GM12874 (cell line): Measurements from ENCODE around the gene IGF1R.

Experiments used
- TF ChIP-seq, protein P1 (sequence below): IDR thresholded peaks from 2 replicates; pipeline ENCODE4 v1.5.1; 2011; ENCODE audit warnings: low read depth, mild to moderate bottlenecking, control low read depth, low read length, moderate library complexity; ENCODE audit not compliant: insufficient read depth

The IGF1R gene

GRCh38 chr15:98657721-98658120, 9.4 kb downstream of the IGF1R start:
- TF ChIP-seq, protein P1, sequence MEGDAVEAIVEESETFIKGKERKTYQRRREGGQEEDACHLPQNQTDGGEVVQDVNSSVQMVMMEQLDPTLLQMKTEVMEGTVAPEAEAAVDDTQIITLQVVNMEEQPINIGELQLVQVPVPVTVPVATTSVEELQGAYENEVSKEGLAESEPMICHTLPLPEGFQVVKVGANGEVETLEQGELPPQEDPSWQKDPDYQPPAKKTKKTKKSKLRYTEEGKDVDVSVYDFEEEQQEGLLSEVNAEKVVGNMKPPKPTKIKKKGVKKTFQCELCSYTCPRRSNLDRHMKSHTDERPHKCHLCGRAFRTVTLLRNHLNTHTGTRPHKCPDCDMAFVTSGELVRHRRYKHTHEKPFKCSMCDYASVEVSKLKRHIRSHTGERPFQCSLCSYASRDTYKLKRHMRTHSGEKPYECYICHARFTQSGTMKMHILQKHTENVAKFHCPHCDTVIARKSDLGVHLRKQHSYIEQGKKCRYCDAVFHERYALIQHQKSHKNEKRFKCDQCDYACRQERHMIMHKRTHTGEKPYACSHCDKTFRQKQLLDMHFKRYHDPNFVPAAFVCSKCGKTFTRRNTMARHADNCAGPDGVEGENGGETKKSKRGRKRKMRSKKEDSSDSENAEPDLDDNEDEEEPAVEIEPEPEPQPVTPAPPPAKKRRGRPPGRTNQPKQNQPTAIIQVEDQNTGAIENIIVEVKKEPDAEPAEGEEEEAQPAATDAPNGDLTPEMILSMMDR = no peak

DNA sequence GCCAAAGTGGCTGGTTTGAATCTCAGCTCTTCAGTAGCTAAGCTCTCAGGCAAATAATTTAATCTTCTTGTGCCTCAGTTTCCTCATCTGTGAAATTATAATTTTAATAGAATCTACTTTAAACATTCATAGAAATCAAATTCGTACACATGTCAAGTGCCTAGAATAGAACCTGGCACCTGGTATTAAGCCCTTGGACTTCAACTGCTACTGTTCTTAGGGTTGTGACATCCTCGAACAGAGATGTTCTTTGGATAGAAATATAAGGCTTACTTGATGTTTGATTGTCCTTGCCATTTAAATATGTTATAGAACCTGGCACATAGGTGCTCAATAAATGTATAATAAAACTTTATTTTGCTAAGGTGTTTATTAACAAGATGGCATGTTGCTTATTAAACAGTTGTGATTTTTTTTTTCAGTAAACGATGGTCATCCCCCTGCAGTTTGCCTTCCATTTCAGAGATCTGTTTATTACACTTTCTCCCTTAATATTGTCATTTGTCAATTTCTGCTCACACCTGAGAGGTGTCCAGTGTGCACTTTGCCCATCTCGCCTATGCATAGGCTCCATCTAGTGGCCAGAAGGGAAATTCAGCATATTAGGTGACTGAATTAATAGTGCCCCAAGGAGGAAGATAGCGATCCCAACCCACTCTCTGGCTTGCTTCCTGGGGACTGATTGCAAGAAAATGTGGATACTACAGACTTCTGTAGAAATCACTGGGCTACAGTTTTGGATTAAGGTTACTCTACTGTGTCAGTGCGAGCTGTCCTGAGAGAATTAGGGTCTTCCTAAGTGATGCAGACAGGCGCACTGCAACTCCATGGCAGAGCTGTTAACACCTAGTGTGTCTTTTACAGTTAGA, 10.7 kb downstream of the IGF1R start:
- TF ChIP-seq, protein P1 = peak; percentile 70

GRCh38 chr15:98660055-98660454, 11.7 kb downstream of the IGF1R start:
- TF ChIP-seq, protein P1 = no peak

DNA sequence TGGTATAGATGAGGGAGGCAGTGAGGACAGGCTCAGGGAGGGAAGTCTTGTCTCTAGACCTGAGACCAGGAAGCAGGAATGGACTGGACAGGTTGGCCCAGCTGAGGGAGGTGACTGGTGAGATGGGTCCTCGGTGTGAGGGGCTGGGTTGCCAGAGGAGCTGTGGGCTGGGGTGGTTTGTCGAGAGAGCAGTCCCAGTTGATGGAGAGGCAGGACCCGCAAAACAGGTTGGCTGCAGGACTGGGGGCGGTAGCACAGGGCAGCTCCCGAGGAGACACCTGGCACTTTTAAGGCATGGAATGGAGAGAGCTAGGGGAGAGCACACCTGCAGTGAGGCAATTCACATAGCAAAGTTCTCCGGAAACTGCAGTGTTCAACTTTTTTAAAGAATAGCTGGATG, 14.7 kb downstream of the IGF1R start:
- TF ChIP-seq, protein P1 = no peak

DNA sequence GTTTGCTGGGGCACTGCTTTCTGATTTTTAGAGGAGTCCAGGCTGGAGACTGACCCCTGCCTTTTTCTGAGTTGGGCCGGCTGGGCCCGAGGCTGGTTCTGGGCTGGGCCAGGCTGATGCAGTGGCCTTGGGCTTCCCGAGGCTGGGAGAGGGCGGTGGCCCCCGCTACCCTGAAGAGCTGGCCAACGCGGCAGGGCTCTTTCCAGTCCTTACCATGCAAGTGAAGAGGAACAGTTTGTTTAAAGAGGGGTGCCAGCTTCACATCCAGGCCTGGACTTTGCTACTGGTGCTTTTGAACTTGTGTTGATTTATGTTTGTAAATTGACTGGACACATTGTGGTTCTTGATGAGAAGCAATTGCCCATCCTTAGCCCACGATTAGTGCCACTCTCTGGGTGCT, 15.3 kb downstream of the IGF1R start:
- TF ChIP-seq, protein P1 = no peak

- TF ChIP-seq, protein P1 = no peak
These were observed 18.1 kb downstream of the IGF1R start for GRCh38 chr15:98666441-98666840.

GRCh38 chr15:98666841-98667240, 18.5 kb downstream of the IGF1R start:
- TF ChIP-seq, protein P1 = no peak
